ENCODE measurements around the gene PRKCZ. TPM values are rescaled to one million over a fixed set of nuclear protein-coding genes. Genes with fewer than 3 reads are reported as not detected.

The PRKCZ gene
- total and polyA plus RNA-seq, 9 of the 15 experiments (the other 6 are each of a cell fraction or from before 2014, with no cell fraction given), result 0.07 to 3.1 (median 1.3) TPM

- no peak for TF ChIP-seq FOXA3 (CRISPR knock-in tag; conservative IDR thresholded peaks at IDR 0.05 in 1 of 2, IDR thresholded peaks at IDR 0.05 in 1 of 2)
- no peak for TF ChIP-seq RBM17 (IDR thresholded peaks at IDR 0.05; ENCODE audit: borderline replicate concordance, low read depth, low read length)
- no peak for TF ChIP-seq EZH2 (IDR thresholded peaks at IDR 0.05; ENCODE audit: borderline replicate concordance, low read depth, low read length)
- no peak for TF ChIP-seq NCOA4 (IDR thresholded peaks at IDR 0.05; ENCODE audit: partially characterized antibody)
- TF ChIP-seq, protein P1, sequence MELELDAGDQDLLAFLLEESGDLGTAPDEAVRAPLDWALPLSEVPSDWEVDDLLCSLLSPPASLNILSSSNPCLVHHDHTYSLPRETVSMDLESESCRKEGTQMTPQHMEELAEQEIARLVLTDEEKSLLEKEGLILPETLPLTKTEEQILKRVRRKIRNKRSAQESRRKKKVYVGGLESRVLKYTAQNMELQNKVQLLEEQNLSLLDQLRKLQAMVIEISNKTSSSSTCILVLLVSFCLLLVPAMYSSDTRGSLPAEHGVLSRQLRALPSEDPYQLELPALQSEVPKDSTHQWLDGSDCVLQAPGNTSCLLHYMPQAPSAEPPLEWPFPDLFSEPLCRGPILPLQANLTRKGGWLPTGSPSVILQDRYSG (tag; conservative IDR thresholded peaks at IDR 0.05; ENCODE audit: low read depth), result peak; percentile 80
- TF ChIP-seq, protein P2, sequence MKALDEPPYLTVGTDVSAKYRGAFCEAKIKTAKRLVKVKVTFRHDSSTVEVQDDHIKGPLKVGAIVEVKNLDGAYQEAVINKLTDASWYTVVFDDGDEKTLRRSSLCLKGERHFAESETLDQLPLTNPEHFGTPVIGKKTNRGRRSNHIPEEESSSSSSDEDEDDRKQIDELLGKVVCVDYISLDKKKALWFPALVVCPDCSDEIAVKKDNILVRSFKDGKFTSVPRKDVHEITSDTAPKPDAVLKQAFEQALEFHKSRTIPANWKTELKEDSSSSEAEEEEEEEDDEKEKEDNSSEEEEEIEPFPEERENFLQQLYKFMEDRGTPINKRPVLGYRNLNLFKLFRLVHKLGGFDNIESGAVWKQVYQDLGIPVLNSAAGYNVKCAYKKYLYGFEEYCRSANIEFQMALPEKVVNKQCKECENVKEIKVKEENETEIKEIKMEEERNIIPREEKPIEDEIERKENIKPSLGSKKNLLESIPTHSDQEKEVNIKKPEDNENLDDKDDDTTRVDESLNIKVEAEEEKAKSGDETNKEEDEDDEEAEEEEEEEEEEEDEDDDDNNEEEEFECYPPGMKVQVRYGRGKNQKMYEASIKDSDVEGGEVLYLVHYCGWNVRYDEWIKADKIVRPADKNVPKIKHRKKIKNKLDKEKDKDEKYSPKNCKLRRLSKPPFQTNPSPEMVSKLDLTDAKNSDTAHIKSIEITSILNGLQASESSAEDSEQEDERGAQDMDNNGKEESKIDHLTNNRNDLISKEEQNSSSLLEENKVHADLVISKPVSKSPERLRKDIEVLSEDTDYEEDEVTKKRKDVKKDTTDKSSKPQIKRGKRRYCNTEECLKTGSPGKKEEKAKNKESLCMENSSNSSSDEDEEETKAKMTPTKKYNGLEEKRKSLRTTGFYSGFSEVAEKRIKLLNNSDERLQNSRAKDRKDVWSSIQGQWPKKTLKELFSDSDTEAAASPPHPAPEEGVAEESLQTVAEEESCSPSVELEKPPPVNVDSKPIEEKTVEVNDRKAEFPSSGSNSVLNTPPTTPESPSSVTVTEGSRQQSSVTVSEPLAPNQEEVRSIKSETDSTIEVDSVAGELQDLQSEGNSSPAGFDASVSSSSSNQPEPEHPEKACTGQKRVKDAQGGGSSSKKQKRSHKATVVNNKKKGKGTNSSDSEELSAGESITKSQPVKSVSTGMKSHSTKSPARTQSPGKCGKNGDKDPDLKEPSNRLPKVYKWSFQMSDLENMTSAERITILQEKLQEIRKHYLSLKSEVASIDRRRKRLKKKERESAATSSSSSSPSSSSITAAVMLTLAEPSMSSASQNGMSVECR (CRISPR knock-in tag; IDR thresholded peaks at IDR 0.05), result no peak
- no peak for TF ChIP-seq MIER1 (IDR thresholded peaks at IDR 0.05; ENCODE audit: low read depth)
- no peak for TF ChIP-seq ZNF384 (IDR thresholded peaks at IDR 0.05; ENCODE audit: low read depth, low read length)
- TF ChIP-seq GTF2A2 (tag; IDR thresholded peaks at IDR 0.05), result no peak
- TF ChIP-seq CREB3L1 (IDR thresholded peaks at IDR 0.05; ENCODE audit: borderline replicate concordance, low read depth), result peak; percentile 32; the same call in 1 of the 2 replicates
- 0 out of 2 replicates have a peak, but pooled peaks have one; percentile 26 for TF ChIP-seq ZNF23 (CRISPR knock-in tag; IDR thresholded peaks at IDR 0.05)
- TF ChIP-seq RNF2 (IDR thresholded peaks at IDR 0.05), result no peak
- TF ChIP-seq, protein P3, sequence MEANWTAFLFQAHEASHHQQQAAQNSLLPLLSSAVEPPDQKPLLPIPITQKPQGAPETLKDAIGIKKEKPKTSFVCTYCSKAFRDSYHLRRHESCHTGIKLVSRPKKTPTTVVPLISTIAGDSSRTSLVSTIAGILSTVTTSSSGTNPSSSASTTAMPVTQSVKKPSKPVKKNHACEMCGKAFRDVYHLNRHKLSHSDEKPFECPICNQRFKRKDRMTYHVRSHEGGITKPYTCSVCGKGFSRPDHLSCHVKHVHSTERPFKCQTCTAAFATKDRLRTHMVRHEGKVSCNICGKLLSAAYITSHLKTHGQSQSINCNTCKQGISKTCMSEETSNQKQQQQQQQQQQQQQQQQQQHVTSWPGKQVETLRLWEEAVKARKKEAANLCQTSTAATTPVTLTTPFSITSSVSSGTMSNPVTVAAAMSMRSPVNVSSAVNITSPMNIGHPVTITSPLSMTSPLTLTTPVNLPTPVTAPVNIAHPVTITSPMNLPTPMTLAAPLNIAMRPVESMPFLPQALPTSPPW (CRISPR knock-in tag; IDR thresholded peaks at IDR 0.05), result no peak
- no peak for TF ChIP-seq DIDO1 (tag; IDR thresholded peaks at IDR 0.05; ENCODE audit: low read depth)
- no peak for TF ChIP-seq RFX7 (CRISPR knock-in tag; IDR thresholded peaks at IDR 0.05)
- no peak for TF ChIP-seq ZNF655 (CRISPR knock-in tag; IDR thresholded peaks at IDR 0.05)
- TF ChIP-seq KLF6 (CRISPR knock-in tag; IDR thresholded peaks at IDR 0.05; ENCODE audit: borderline replicate concordance), result no peak
- TF ChIP-seq BRCA1 (IDR thresholded peaks at IDR 0.05), result no peak
- no peak for TF ChIP-seq BRCA1 (CRISPR knock-in tag; IDR thresholded peaks at IDR 0.05)
- no peak for TF ChIP-seq PCBP2 (IDR thresholded peaks at IDR 0.05; ENCODE audit: low read depth, low read length, poor library complexity, severe bottlenecking)
These were observed 147.5 kb downstream of the PRKCZ start (continued) for GRCh38 chr1:2197707-2198165.
